Endothelial cell (in vitro differentiated cells): ENCODE measurements around the gene ARID1B. TPM values are rescaled to one million over a fixed set of nuclear protein-coding genes. Genes with fewer than 3 reads are reported as not detected.

ENCODE experiments used
- DNase-seq: peaks from one replicate; pipeline ENCODE4 v3.0.0; 2021; ENCODE audit warnings: low spot score
- H3K27ac Mint-ChIP-seq: one replicate; pipeline ENCODE4 v1.8.0; 2021; ENCODE audit warnings: mixed read lengths, inconsistent platforms; ENCODE audit not compliant: unreplicated experiment
- H3K27me3 Mint-ChIP-seq: one replicate; pipeline ENCODE4 v1.8.0; 2021; ENCODE audit warnings: mild to moderate bottlenecking, moderate library complexity, mixed read lengths, inconsistent platforms; ENCODE audit not compliant: unreplicated experiment
- H3K36me3 Mint-ChIP-seq: one replicate; pipeline ENCODE4 v1.8.0; 2021; ENCODE audit warnings: mild to moderate bottlenecking, low read depth, mixed read lengths, inconsistent platforms; ENCODE audit not compliant: unreplicated experiment
- H3K4me1 Mint-ChIP-seq: one replicate; pipeline ENCODE4 v1.8.0; 2021; ENCODE audit warnings: mild to moderate bottlenecking, mixed read lengths, inconsistent platforms; ENCODE audit not compliant: unreplicated experiment
- H3K4me3 Mint-ChIP-seq: one replicate; pipeline ENCODE4 v1.8.0; 2021; ENCODE audit warnings: mild to moderate bottlenecking, mixed read lengths, inconsistent platforms; ENCODE audit not compliant: unreplicated experiment
- H3K9me3 Mint-ChIP-seq: one replicate; pipeline ENCODE4 v1.8.0; 2021; ENCODE audit warnings: mixed read lengths, inconsistent platforms; ENCODE audit not compliant: unreplicated experiment
- total RNA-seq: library from RNA; stranded (reverse); fragmentation: NEBNext Ultra II Directional; extraction: Animal tissue kit (Norgen Biotek cat#: 25700); gene quantifications from one replicate; pipeline ENCODE4 v1.2.1, GENCODE V29; 2021; ENCODE audit not compliant: unreplicated experiment
- TF ChIP-seq, protein P1 (sequence below): fragments of 200-600 bp; sonication (generic); IDR thresholded peaks from one replicate; pipeline ENCODE4 v1.5.0; 2021; ENCODE audit warnings: antibody characterized with exemption; ENCODE audit not compliant: unreplicated experiment

The ARID1B gene
- total RNA-seq, 1 donor from 2014 or later: 104 TPM

DNA sequence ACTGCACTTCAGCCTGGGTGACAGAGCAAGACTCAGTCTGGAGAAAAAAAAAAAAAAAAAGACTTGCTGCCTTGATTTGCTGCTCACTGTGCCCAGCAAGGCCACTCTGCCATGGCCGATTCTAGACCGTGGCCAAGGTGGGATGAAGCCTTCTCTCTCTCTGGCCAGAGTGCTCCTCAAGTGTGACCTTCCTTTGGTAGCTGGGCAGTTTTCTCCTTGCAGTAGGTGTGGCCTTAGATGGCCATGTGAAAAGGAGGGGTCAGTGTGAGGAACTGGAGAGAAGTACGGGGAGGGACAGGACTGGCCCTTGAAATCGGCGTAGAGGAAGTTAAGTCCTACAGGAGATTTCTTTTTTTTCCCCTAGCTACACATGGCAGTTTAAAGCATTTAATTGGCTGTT lies 272.0 kb downstream of the ARID1B start:
- no peak overlapping the region for H3K27ac Mint-ChIP-seq
- no peak overlapping the region for H3K4me3 Mint-ChIP-seq
- H3K4me1 Mint-ChIP-seq: peaks cover 17% of the 10 kb centered on the region
- TF ChIP-seq, protein P1, sequence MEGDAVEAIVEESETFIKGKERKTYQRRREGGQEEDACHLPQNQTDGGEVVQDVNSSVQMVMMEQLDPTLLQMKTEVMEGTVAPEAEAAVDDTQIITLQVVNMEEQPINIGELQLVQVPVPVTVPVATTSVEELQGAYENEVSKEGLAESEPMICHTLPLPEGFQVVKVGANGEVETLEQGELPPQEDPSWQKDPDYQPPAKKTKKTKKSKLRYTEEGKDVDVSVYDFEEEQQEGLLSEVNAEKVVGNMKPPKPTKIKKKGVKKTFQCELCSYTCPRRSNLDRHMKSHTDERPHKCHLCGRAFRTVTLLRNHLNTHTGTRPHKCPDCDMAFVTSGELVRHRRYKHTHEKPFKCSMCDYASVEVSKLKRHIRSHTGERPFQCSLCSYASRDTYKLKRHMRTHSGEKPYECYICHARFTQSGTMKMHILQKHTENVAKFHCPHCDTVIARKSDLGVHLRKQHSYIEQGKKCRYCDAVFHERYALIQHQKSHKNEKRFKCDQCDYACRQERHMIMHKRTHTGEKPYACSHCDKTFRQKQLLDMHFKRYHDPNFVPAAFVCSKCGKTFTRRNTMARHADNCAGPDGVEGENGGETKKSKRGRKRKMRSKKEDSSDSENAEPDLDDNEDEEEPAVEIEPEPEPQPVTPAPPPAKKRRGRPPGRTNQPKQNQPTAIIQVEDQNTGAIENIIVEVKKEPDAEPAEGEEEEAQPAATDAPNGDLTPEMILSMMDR: no peak
- no peaks in the 10 kb centered on the region for H3K36me3 Mint-ChIP-seq
- DNase-seq: no peak
- peaks cover 8% of the 10 kb centered on the region for H3K27me3 Mint-ChIP-seq
- H3K9me3 Mint-ChIP-seq: no peaks in the 10 kb centered on the region

DNA sequence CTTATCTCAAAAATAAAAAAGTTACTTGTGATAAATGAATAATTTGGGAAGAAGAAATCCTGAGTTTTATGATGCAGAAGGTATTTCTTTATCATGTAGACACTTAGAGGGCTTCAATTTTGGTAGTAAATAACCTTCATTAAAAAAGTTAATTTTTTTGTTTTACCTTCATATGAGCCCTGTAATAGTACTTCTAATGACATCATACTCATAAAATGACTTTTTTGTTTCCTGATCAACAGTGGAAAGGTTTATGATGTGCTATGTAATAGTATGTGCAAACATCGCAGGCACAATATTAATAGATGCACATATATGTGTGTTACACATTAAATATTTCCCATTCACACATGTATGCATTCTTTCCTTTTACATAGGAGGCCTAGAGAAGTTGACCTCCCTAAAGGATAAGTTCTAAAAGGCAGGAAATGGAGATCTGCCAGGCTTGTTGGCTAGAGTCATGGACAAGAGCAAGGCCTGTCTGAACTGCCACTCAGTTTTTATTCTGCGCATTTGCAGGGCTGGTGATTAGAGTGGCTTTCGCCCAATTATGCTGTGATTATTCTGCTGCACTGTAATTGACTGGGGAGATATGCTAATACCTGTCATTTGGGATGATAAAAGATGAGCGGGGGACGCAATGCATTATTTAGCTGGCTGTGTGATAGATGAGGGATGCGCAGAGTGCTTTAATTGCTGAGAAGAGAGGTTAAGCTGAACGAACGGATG lies 273.5 kb downstream of the ARID1B start:
- Mint-ChIP-seq H3K4me1 (peaks cover 18% of the 10 kb centered on the region), H3K9me3 (no peaks in the 10 kb centered on the region), H3K4me3 (no peak overlapping the region), H3K27ac (no peak overlapping the region), H3K27me3 (peaks cover 8% of the 10 kb centered on the region), H3K36me3 (no peaks in the 10 kb centered on the region)
- TF ChIP-seq, protein P1: no peak
- DNase-seq: no peak

- peaks cover 9% of the 10 kb centered on the region for H3K27me3 Mint-ChIP-seq
- no peak for DNase-seq
- TF ChIP-seq, protein P1: no peak
- peak overlapping the region; percentile 52 for H3K27ac Mint-ChIP-seq
- no peaks in the 10 kb centered on the region for H3K36me3 Mint-ChIP-seq
- peaks cover 21% of the 10 kb centered on the region for H3K4me1 Mint-ChIP-seq
- H3K4me3 Mint-ChIP-seq: peak overlapping the region; percentile 11
- H3K9me3 Mint-ChIP-seq: no peaks in the 10 kb centered on the region
Observed at GRCh38 chr6:157054531-157054979, 277.4 kb downstream of the ARID1B start.

DNA sequence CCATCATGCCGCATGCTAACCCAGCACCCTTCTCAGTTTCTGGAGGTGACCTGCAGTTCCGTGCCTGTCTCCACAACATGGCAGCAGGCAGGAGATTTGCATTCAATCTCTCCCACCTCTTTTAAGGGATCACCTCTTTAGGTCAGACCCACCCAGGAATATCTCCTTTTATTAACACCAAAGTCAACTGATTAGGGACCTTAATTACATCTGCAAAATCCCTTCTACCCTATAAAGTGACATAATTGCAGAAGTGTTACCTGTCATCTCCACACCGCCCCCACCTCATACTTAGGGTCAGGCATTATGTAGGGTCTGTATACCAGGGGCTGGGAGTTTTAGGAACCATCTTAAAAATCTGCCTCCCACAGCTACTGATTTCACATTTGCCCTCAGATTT lies 278.7 kb downstream of the ARID1B start:
- H3K4me1 Mint-ChIP-seq: peaks cover 23% of the 10 kb centered on the region
- no peak overlapping the region for H3K4me3 Mint-ChIP-seq
- peaks cover 6% of the 10 kb centered on the region for H3K27me3 Mint-ChIP-seq
- TF ChIP-seq, protein P1: no peak
- no peaks in the 10 kb centered on the region for H3K36me3 Mint-ChIP-seq
- no peak overlapping the region for H3K27ac Mint-ChIP-seq
- no peak for DNase-seq
- no peaks in the 10 kb centered on the region for H3K9me3 Mint-ChIP-seq

DNA sequence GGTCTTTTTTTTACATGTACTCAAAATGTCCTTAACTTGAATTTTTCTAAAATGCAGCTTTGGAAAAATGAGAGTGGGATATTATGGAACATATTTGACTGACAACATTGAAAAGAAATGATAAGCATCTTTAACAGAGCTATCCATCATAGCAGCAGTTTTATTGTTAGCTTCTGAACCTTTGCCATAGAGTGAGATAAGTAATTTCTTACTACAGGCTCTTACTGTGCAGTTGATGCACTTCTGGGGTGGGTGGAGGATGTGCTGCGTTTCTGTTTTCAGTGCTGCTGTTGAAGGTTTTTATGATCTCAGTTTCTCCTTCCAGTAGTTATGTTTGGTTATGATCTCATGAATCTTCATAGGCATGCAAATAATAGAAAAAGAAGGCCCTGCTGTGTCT lies 279.1 kb downstream of the ARID1B start:
- H3K4me3 Mint-ChIP-seq: no peak overlapping the region
- TF ChIP-seq, protein P1: no peak
- H3K27ac Mint-ChIP-seq: no peak overlapping the region
- H3K27me3 Mint-ChIP-seq: peaks cover 4% of the 10 kb centered on the region
- H3K4me1 Mint-ChIP-seq: peaks cover 20% of the 10 kb centered on the region
- no peak for DNase-seq
- no peaks in the 10 kb centered on the region for H3K9me3 Mint-ChIP-seq
- no peaks in the 10 kb centered on the region for H3K36me3 Mint-ChIP-seq
